Neutrophil (primary cell): ENCODE results near the gene CLASP1.
A peak's percentile ranks its signal among the peaks of the same experiment; 100 is the strongest.

Experiments
- H3K27ac ChIP-seq: fragments of 200-600 bp; sonication (generic); 2 replicates; pipeline ENCODE4 v1.5.1; 2016; ENCODE audit warnings: mild to moderate bottlenecking, moderate library complexity
- H3K27me3 ChIP-seq: fragments of 200-600 bp; sonication (generic); 2 replicates; pipeline ENCODE4 v1.6.0; 2016; ENCODE audit warnings: mild to moderate bottlenecking
- H3K36me3 ChIP-seq: fragments of 200-600 bp; sonication (generic); 2 replicates; pipeline ENCODE4 v1.5.1; 2017
- H3K4me1 ChIP-seq, 2 experiments: fragments of 200-600 bp in 1 of 2; sonication (generic) in 1 of 2; 1 replicate in 1 of 2; 2 replicates in 1 of 2; pipeline versions ENCODE4 v1.5.1 to v1.6.1; 2013 to 2016; ENCODE audit warnings: low read depth in 1 of 2, low read length in 1 of 2, mild to moderate bottlenecking in 1 of 2, moderate library complexity in 1 of 2; ENCODE audit not compliant: control insufficient read depth in 1 of 2, insufficient read depth in 1 of 2
- H3K4me3 ChIP-seq, 2 experiments: fragments of 200-600 bp in 1 of 2; sonication (generic) in 1 of 2; 1 replicate in 1 of 2; 2 replicates in 1 of 2; pipeline ENCODE4 v1.5.1; 2013 to 2016; ENCODE audit warnings: low read depth in 1 of 2, low read length in 1 of 2, mild to moderate bottlenecking in 1 of 2, moderate library complexity in 1 of 2
- H3K9me3 ChIP-seq: fragments of 200-600 bp; sonication (generic); 2 replicates; pipeline ENCODE4 v1.5.1; 2016
- TF ChIP-seq, protein P1 (sequence below): fragments of 200-600 bp; sonication (generic); IDR thresholded peaks from 2 replicates; pipeline ENCODE4 v1.5.1; 2016; ENCODE audit warnings: antibody characterized with exemption

Gene CLASP1

DNA sequence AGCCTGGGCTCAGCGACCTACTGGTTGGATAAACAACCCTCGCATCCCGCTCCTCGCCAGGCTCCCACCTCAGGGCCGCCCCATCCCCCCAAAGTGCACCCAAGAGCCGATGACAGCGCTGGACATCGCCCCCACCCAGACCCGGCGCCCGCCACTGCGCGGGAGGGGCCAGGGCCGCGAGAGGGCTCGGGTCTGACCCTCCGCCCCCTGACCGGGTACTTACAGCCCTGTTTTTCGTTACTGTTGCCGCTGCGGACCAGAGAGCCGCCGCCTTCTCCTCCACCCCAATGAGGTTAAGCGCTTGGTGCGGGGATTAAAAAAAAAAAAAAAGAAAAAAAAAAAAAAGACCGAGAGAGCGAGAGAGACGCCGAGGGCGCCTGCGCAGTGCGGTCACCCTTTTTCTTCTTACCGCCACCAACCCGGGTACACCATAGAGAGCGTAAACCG, at the start of gene CLASP1:
Gene CLASP1 (minus strand): TSS at position 314 of the 447 bp plus-strand sequence. CDS start 43,567 bp downstream, outside the sequence.
- no peaks in the 10 kb centered on the region for H3K36me3 ChIP-seq
- TF ChIP-seq, protein P1, sequence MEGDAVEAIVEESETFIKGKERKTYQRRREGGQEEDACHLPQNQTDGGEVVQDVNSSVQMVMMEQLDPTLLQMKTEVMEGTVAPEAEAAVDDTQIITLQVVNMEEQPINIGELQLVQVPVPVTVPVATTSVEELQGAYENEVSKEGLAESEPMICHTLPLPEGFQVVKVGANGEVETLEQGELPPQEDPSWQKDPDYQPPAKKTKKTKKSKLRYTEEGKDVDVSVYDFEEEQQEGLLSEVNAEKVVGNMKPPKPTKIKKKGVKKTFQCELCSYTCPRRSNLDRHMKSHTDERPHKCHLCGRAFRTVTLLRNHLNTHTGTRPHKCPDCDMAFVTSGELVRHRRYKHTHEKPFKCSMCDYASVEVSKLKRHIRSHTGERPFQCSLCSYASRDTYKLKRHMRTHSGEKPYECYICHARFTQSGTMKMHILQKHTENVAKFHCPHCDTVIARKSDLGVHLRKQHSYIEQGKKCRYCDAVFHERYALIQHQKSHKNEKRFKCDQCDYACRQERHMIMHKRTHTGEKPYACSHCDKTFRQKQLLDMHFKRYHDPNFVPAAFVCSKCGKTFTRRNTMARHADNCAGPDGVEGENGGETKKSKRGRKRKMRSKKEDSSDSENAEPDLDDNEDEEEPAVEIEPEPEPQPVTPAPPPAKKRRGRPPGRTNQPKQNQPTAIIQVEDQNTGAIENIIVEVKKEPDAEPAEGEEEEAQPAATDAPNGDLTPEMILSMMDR = no peak
- peaks cover 62 to 63% of the 10 kb centered on the region in 2 experiments for H3K4me1 ChIP-seq
- no peaks in the 10 kb centered on the region for H3K27me3 ChIP-seq
- H3K4me3 ChIP-seq = peak within 1 kb of the TSS; percentile 82 to 87
- H3K27ac ChIP-seq = peak within 1 kb of the TSS; percentile 94
- H3K9me3 ChIP-seq = no peaks in the 10 kb centered on the region

DNA sequence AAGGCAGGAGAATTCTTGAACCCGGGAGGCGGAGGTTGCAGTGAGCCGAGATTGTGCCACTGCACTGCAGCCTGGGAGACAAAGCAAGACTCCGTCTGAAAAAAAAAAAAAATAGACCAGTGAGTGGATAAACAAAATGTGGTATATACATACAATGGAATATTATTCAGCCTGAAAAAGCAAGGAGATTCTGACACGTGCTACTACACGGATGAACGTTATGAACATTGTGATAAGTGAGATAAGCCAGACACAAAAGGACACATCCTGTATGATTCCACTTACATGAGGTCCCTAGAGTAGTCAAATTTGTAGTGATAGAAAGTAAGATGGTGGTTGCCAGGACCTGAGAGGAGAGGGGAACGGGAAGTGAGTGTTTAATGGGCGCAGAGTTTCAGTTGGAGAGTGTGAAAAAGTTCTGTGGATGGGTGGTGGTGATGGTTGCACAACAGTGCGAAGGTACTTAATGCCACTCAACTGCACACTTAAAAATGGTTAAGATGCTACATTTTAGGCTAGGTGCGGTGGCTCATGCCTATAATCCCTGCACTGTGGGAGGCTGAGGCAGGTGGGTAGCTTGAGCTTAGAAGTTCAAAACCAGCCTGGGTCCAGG, 49.2 kb upstream of the CLASP1 start:
- H3K4me1 ChIP-seq = peaks cover 26 to 33% of the 10 kb centered on the region in 2 experiments
- no peak overlapping the region for H3K4me3 ChIP-seq
- no peaks in the 10 kb centered on the region for H3K36me3 ChIP-seq
- no peaks in the 10 kb centered on the region for H3K27me3 ChIP-seq
- H3K27ac ChIP-seq = peak overlapping the region; percentile 77
- TF ChIP-seq, protein P1 = no peak
- no peaks in the 10 kb centered on the region for H3K9me3 ChIP-seq

DNA sequence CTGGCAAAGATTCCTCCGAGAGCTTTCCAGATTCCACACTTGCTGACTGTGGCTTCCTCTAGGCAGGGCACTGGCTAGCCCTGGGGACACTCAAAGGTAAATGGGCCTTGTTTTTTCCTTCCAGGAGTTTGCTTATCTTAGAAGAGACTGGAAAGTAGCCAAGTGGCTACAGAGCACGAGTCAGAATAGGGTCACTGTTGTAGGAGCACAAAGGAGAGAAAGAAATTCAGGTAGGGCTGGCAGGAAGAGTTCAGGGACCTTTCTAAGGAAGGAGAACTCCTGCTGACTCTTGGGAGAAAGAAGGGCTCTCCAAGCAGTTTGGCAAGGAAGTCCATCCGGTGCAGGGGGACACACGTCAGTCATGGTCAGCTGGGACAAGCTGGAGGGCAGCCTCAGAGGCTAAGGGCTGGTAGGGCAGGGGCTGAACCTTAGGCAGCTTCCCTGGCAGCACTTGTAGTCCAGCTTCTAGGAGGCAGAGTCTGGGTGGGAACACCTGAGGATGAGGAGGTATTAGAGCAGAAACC, 47.9 kb upstream of the CLASP1 start:
- no peak overlapping the region for H3K27ac ChIP-seq
- no peak overlapping the region for H3K4me3 ChIP-seq
- no peaks in the 10 kb centered on the region for H3K36me3 ChIP-seq
- no peaks in the 10 kb centered on the region for H3K27me3 ChIP-seq
- H3K4me1 ChIP-seq = peaks cover 26 to 33% of the 10 kb centered on the region in 2 experiments
- H3K9me3 ChIP-seq = no peaks in the 10 kb centered on the region
- TF ChIP-seq, protein P1 = no peak

DNA sequence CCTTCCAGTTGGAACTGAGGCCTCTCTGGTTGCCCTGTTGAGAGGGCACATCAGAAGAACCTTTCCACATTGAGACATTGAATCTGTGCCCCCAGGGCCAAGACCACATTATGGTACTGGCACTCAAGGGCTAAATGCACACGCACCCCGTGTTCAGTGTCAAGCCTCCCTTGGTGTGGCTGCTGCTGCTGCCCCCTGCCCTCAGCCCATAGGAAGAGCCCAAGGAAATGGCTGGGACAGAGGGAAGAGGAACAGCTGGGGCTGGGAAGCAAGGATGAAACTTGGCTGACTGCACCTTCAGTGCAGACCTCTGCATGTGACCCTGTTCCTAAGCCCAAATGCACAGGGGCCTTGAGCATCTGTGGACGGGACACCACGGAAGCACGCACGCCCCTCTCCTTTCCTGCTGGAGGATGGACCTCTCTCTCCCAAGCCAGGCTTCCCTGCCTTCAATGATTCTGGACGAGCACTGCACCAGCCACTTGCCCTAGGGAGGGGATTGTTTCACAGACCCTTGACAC, 47.2 kb upstream of the CLASP1 start:
- Histone ChIP-seq H3K4me3 (no peak overlapping the region), H3K36me3 (no peaks in the 10 kb centered on the region), H3K9me3 (no peaks in the 10 kb centered on the region), H3K27ac (no peak overlapping the region), H3K27me3 (no peaks in the 10 kb centered on the region), H3K4me1 (peaks cover 26 to 29% of the 10 kb centered on the region in 2 experiments)
- TF ChIP-seq, protein P1 = no peak

DNA sequence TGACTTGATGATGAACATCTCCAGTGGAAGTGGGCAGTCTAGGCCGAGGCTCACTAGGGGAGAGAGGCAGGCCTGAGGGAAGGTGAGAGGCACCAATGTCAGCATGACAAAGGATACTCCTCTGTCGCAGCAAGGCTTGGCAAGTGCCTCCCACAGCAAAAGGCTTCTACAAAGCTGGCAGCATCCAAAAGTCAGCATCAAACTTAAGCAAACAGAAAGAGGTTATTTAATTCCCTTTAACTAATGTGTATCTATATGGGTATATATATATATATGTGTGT, 45.8 kb upstream of the CLASP1 start:
- Histone ChIP-seq H3K9me3 (no peaks in the 10 kb centered on the region), H3K4me1 (peaks cover 17 to 18% of the 10 kb centered on the region in 2 experiments), H3K27me3 (no peaks in the 10 kb centered on the region), H3K27ac (no peak overlapping the region), H3K4me3 (no peak overlapping the region), H3K36me3 (no peaks in the 10 kb centered on the region)
- TF ChIP-seq, protein P1 = no peak
